GM18508 (cell line): ENCODE measurements around the gene FHIT.

Experiments used
- ATAC-seq: cut with Tn5 transposase; IDR thresholded peaks from one replicate; pipeline ENCODE4 v1.9.1; 2021; ENCODE audit warnings: moderate number of reproducible peaks; ENCODE audit not compliant: insufficient read depth, unreplicated experiment

FHIT gene

GRCh38 chr3:60330107-60330506, 921.1 kb downstream of the FHIT start:
- no peak for ATAC-seq

- ATAC-seq = no peak
Observed at GRCh38 chr3:60325610-60326170, 925.6 kb downstream of the FHIT start.

- no peak for ATAC-seq
Observed at GRCh38 chr3:60323651-60324050, 927.6 kb downstream of the FHIT start.

GRCh38 chr3:60323180-60323579, 928.1 kb downstream of the FHIT start:
- no peak for ATAC-seq

- ATAC-seq = no peak
Observed at GRCh38 chr3:60322298-60322856, 928.9 kb downstream of the FHIT start.

- ATAC-seq = no peak
Observed at GRCh38 chr3:60319179-60319858, 931.9 kb downstream of the FHIT start.

GRCh38 chr3:60316121-60316797, 935.0 kb downstream of the FHIT start:
- no peak for ATAC-seq

- no peak for ATAC-seq
Observed at GRCh38 chr3:60313951-60314461, 937.2 kb downstream of the FHIT start.

GRCh38 chr3:60313231-60313798, 937.9 kb downstream of the FHIT start:
- ATAC-seq = no peak

- no peak for ATAC-seq
Observed at GRCh38 chr3:60309539-60310268, 941.5 kb downstream of the FHIT start.

GRCh38 chr3:60308808-60309207, 942.4 kb downstream of the FHIT start:
- ATAC-seq = no peak

GRCh38 chr3:60307562-60308199, 943.6 kb downstream of the FHIT start:
- no peak for ATAC-seq

- no peak for ATAC-seq
Observed at GRCh38 chr3:60304112-60304511, 947.1 kb downstream of the FHIT start.

GRCh38 chr3:60303160-60303559, 948.1 kb downstream of the FHIT start:
- no peak for ATAC-seq

GRCh38 chr3:60301142-60301541, 950.1 kb downstream of the FHIT start:
- no peak for ATAC-seq

- ATAC-seq = no peak
Observed at GRCh38 chr3:60298141-60298540, 953.1 kb downstream of the FHIT start.

GRCh38 chr3:60294181-60294580, 957.1 kb downstream of the FHIT start:
- ATAC-seq = no peak

GRCh38 chr3:60291115-60291514, 960.1 kb downstream of the FHIT start:
- no peak for ATAC-seq

GRCh38 chr3:60290122-60290492, 961.1 kb downstream of the FHIT start:
- ATAC-seq = no peak
